Astrocyte (in vitro differentiated cells and primary cell): Measurements from ENCODE around the gene CUEDC1. TPM values are rescaled to one million over a fixed set of nuclear protein-coding genes. Genes with fewer than 3 reads are reported as not detected.

Source experiments
- DNase-seq: peaks from one replicate; pipeline ENCODE4 v3.0.0-alpha.2; 2010; ENCODE audit warnings: low read depth
- FAIRE-seq: peaks from 2 replicates; lab custom pipeline; 2011; peaks lifted over from hg19 to GRCh38; lab: Jason Lieb, UNC
- H2AFZ ChIP-seq: 2 replicates; pipeline ENCODE4 v1.6.0; 2012; ENCODE audit warnings: low read depth, low read length, inconsistent platforms
- H3K27ac ChIP-seq: 2 replicates; pipeline ENCODE4 v1.5.1; 2011; ENCODE audit warnings: low read depth, low read length, inconsistent platforms
- H3K27me3 ChIP-seq: 2 replicates; pipeline ENCODE4 v1.6.0; 2011; ENCODE audit warnings: low read length, inconsistent platforms; ENCODE audit not compliant: insufficient read depth
- H3K36me3 ChIP-seq: 2 replicates; pipeline ENCODE4 v1.5.1; 2011; ENCODE audit warnings: low read length, inconsistent platforms; ENCODE audit not compliant: insufficient read depth
- H3K4me1 ChIP-seq: 2 replicates; pipeline ENCODE4 v1.5.1; 2011; ENCODE audit warnings: low read length, inconsistent platforms; ENCODE audit not compliant: insufficient read depth
- H3K4me2 ChIP-seq: 2 replicates; pipeline ENCODE4 v1.6.0; 2012; ENCODE audit warnings: low read length, inconsistent platforms
- H3K4me3 ChIP-seq: 2 replicates; pipeline ENCODE4 v1.5.1; 2011; ENCODE audit warnings: low read depth, mild to moderate bottlenecking, low read length, inconsistent platforms; ENCODE audit not compliant: insufficient read depth
- H3K79me2 ChIP-seq: 2 replicates; pipeline ENCODE4 v1.6.0; 2012; ENCODE audit warnings: mild to moderate bottlenecking, low read length, inconsistent platforms; ENCODE audit not compliant: insufficient read depth
- H3K9ac ChIP-seq: 2 replicates; pipeline ENCODE4 v1.6.0; 2012; ENCODE audit warnings: mild to moderate bottlenecking, low read length, inconsistent platforms
- H3K9me3 ChIP-seq: 2 replicates; pipeline ENCODE4 v1.5.1; 2012; ENCODE audit warnings: low read depth, mild to moderate bottlenecking, low read length, inconsistent platforms; ENCODE audit not compliant: insufficient read depth
- H4K20me1 ChIP-seq: 2 replicates; pipeline ENCODE4 v1.6.0; 2012; ENCODE audit warnings: low read length, inconsistent platforms; ENCODE audit not compliant: insufficient read depth
- H3K27ac Mint-ChIP-seq: one replicate; pipeline ENCODE4 v1.8.0; 2021; ENCODE audit warnings: mild to moderate bottlenecking, mixed read lengths; ENCODE audit not compliant: unreplicated experiment
- H3K27me3 Mint-ChIP-seq: one replicate; pipeline ENCODE4 v1.8.0; 2021; ENCODE audit warnings: low read depth, mixed read lengths; ENCODE audit not compliant: unreplicated experiment
- H3K36me3 Mint-ChIP-seq: one replicate; pipeline ENCODE4 v1.8.0; 2021; ENCODE audit warnings: low read depth, mixed read lengths; ENCODE audit not compliant: unreplicated experiment
- H3K4me1 Mint-ChIP-seq: one replicate; pipeline ENCODE4 v1.8.0; 2021; ENCODE audit warnings: low read depth, mixed read lengths; ENCODE audit not compliant: unreplicated experiment
- H3K4me3 Mint-ChIP-seq: one replicate; pipeline ENCODE4 v1.8.0; 2021; ENCODE audit warnings: mild to moderate bottlenecking, moderate library complexity, mixed read lengths; ENCODE audit not compliant: unreplicated experiment
- H3K9me3 Mint-ChIP-seq: one replicate; pipeline ENCODE4 v1.8.0; 2021; ENCODE audit warnings: mild to moderate bottlenecking, mixed read lengths; ENCODE audit not compliant: unreplicated experiment
- EZH2 ChIP-seq: IDR thresholded peaks from 2 replicates; pipeline ENCODE4 v1.6.1; 2012; ENCODE audit warnings: mild to moderate bottlenecking, low read length, inconsistent platforms; ENCODE audit not compliant: insufficient read depth
- total RNA-seq: library from RNA; stranded (reverse); gene quantifications from 2 replicates; pipeline ENCODE4 v1.2.1, GENCODE V29; 2021
- TF ChIP-seq, protein P1 (sequence below): IDR thresholded peaks from 2 replicates; pipeline ENCODE4 v1.5.1; 2011; ENCODE audit warnings: low read depth, mild to moderate bottlenecking, inconsistent platforms, low read length, moderate library complexity; ENCODE audit not compliant: insufficient read depth

CUEDC1 gene
- total RNA-seq, 1 donor from 2014 or later = 43.7 TPM

DNA sequence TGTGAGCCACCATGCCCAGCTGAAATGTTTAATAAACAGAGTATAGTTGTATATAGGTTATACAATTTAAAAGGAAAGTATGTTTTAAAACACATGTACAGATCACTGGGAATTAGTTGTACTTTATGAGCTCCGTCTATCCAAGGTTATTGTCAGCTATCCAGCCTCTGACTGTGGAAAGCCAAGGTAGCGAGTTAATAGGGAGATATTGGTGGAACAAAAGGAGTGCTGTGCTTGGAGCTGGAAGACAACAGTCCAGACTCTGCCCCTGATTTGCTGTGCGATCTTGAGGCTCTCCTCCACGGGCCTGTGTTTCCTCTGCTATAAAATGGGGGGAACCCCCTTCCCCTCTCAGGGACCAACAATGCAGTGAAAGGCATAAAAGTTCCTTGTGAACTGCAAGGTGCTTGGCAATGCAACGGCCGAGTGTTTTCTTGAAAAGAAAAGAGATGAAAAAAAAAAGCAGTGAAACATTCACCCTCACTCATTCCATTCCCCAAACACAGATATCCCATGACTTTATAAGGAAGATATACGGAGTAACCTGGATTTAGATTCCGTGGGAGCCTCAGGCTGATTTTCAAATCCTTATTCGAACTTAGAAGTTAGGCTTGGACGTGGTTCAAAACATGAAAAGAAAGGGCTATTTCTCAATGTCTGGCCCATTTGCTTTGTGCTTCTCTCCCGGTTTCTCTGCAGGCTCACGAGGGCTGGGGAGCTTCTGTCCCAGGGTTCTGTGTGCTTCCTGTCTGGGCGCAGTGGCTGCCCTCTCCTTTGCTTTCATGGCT, 34.1 kb downstream of the CUEDC1 start:
- H3K4me1 Mint-ChIP-seq = peaks cover 24% of the 10 kb centered on the region
- TF ChIP-seq, protein P1, sequence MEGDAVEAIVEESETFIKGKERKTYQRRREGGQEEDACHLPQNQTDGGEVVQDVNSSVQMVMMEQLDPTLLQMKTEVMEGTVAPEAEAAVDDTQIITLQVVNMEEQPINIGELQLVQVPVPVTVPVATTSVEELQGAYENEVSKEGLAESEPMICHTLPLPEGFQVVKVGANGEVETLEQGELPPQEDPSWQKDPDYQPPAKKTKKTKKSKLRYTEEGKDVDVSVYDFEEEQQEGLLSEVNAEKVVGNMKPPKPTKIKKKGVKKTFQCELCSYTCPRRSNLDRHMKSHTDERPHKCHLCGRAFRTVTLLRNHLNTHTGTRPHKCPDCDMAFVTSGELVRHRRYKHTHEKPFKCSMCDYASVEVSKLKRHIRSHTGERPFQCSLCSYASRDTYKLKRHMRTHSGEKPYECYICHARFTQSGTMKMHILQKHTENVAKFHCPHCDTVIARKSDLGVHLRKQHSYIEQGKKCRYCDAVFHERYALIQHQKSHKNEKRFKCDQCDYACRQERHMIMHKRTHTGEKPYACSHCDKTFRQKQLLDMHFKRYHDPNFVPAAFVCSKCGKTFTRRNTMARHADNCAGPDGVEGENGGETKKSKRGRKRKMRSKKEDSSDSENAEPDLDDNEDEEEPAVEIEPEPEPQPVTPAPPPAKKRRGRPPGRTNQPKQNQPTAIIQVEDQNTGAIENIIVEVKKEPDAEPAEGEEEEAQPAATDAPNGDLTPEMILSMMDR = no peak
- TF ChIP-seq EZH2 = no peak
- no peak overlapping the region for H3K27ac ChIP-seq
- FAIRE-seq (no peak), DNase-seq (peak; percentile 52)
- no peaks in the 10 kb centered on the region for H3K9me3 Mint-ChIP-seq
- H3K4me1 ChIP-seq = peaks cover 18% of the 10 kb centered on the region
- H3K36me3 Mint-ChIP-seq = no peaks in the 10 kb centered on the region
- H3K4me2 ChIP-seq = peak overlapping the region; percentile 34
- H4K20me1 ChIP-seq = peaks cover 38% of the 10 kb centered on the region
- peaks cover 51% of the 10 kb centered on the region for H3K79me2 ChIP-seq
- no peak overlapping the region for H2AFZ ChIP-seq
- H3K9ac ChIP-seq = no peak overlapping the region
- H3K27ac Mint-ChIP-seq = peak overlapping the region; percentile 3
- no peaks in the 10 kb centered on the region for H3K27me3 ChIP-seq
- H3K9me3 ChIP-seq = no peaks in the 10 kb centered on the region
- H3K4me3 ChIP-seq = no peak overlapping the region
- H3K4me3 Mint-ChIP-seq = no peak overlapping the region
- H3K27me3 Mint-ChIP-seq = no peaks in the 10 kb centered on the region
- no peaks in the 10 kb centered on the region for H3K36me3 ChIP-seq

DNA sequence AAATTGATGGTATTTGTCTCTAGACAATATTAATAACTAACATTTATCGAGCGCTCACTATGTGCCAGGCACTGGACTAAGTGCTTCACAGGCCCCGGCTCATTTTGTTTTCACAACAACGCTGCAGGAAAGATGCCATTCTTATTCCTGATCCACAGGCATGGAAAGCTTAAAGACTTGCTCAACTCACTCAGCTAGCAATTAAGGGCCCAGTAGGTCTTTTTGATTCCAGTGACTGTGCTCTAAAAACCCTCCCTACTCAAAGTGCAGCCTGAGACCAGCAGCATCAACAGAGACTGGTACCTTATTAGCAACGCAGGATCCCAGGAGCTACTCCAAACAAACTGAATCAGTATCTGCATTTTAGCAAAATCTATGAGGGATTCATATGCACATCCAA, 35.3 kb downstream of the CUEDC1 start:
- no peaks in the 10 kb centered on the region for H3K9me3 Mint-ChIP-seq
- Histone ChIP-seq H3K27me3 (no peaks in the 10 kb centered on the region), H3K79me2 (peaks cover 50% of the 10 kb centered on the region), H3K4me3 (no peak overlapping the region), H3K4me2 (no peak overlapping the region), H3K9ac (no peak overlapping the region), H4K20me1 (peaks cover 41% of the 10 kb centered on the region), H3K27ac (no peak overlapping the region), H3K4me1 (peaks cover 18% of the 10 kb centered on the region), H3K9me3 (no peaks in the 10 kb centered on the region), H2AFZ (no peak overlapping the region), H3K36me3 (no peaks in the 10 kb centered on the region)
- no peak for DNase-seq
- TF ChIP-seq EZH2 = no peak
- TF ChIP-seq, protein P1 = no peak
- no peak overlapping the region for H3K4me3 Mint-ChIP-seq
- no peak for FAIRE-seq
- no peaks in the 10 kb centered on the region for H3K27me3 Mint-ChIP-seq
- no peaks in the 10 kb centered on the region for H3K36me3 Mint-ChIP-seq
- H3K4me1 Mint-ChIP-seq = peaks cover 34% of the 10 kb centered on the region
- no peak overlapping the region for H3K27ac Mint-ChIP-seq
